Upper lobe of left lung (tissue), 4 donors: ENCODE measurements around the gene LNX2.

Source experiments
- EP300 ChIP-seq, 4 donors: sonication (generic); formaldehyde crosslinking; IDR thresholded peaks; one replicate each; pipeline ENCODE4 v1.5.1; 2017; ENCODE audit warnings: antibody characterized with exemption in 4 of 4, control low read depth in 2 of 4
- POLR2A ChIP-seq, 4 donors: fragments of 450-650 bp; IDR thresholded peaks; one replicate each; pipeline ENCODE4 v1.5.1; 2016 to 2017; ENCODE audit warnings: antibody characterized with exemption in 4 of 4, mild to moderate bottlenecking in 2 of 4
- POLR2AphosphoS5 ChIP-seq, 2 donors: sonication (generic); formaldehyde crosslinking; IDR thresholded peaks; one replicate each; pipeline ENCODE4 v1.5.1; 2017; ENCODE audit warnings: antibody characterized with exemption in 2 of 2
- TF ChIP-seq, protein P1 (sequence below), 6 experiments: fragments of 450-650 bp in 4 of 6; fragments of 200-600 bp in 2 of 6; sonication (generic) in 2 of 6; IDR thresholded peaks; one replicate each; pipeline ENCODE4 v1.5.1; 2016 to 2019; ENCODE audit warnings: antibody characterized with exemption in 6 of 6

DNA sequence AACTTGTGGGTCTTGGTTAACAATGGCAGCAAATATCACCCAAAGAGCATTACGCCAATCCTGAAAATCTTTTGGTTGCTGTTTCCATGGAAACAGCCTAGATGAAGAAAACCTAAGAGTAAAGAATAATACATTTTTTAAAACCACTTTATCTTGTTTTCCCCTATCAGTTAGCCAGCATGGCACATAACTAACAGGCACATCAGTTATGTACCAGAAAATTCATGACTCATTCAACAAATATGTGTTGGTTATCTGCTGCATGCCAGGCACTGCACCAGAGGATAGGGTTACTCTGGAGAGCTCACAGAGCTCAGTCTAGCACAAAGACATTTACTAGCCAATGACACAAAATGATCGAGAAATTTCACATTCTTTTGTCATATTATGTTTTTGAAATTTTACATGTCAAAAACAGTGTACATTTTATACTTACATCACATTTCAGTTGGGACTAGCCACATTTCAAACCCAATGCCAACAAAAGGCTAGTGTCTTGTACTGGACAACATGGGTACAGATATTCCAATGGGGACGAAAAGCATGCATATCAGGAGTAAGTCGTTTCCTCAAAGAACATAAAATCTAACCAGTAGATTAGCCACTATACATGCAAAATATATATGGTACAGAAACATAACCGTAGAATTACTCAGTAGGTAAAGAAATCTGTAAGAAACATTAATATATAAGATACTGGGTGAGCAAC lies 20.3 kb downstream of the LNX2 start:
- TF ChIP-seq, protein P1, sequence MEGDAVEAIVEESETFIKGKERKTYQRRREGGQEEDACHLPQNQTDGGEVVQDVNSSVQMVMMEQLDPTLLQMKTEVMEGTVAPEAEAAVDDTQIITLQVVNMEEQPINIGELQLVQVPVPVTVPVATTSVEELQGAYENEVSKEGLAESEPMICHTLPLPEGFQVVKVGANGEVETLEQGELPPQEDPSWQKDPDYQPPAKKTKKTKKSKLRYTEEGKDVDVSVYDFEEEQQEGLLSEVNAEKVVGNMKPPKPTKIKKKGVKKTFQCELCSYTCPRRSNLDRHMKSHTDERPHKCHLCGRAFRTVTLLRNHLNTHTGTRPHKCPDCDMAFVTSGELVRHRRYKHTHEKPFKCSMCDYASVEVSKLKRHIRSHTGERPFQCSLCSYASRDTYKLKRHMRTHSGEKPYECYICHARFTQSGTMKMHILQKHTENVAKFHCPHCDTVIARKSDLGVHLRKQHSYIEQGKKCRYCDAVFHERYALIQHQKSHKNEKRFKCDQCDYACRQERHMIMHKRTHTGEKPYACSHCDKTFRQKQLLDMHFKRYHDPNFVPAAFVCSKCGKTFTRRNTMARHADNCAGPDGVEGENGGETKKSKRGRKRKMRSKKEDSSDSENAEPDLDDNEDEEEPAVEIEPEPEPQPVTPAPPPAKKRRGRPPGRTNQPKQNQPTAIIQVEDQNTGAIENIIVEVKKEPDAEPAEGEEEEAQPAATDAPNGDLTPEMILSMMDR (IDR thresholded peaks at IDR 0.05), result no peak
- TF ChIP-seq POLR2A (IDR thresholded peaks at IDR 0.05) (no peak), EP300 (IDR thresholded peaks at IDR 0.05) (no peak), POLR2AphosphoS5 (IDR thresholded peaks at IDR 0.05) (no peak)
